ENCODE data around the gene VSNL1. TPM values are rescaled to one million over a fixed set of nuclear protein-coding genes. Genes with fewer than 3 reads are reported as not detected.

VSNL1 gene
- polyA plus RNA-seq, 3 donors from 2014 or later: not detected

DNA sequence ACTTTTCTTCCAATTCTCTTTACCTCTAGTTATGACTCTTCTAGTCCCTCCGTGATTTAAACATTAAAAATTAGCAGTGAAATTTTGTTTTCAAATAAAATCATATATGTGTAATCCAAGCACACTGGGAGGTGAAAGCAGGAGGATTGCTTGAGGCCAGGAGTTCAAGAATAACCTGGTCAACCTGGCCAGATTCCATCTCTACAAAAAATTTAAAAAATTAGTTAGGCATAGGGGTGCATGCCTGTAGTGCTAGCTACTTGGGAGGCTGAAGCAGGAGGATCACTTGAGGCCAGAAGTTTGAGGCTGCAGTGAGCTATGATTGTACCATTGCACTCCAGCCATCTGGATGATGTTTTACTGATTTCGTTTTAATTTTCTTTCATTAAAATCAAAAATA lies 7.0 kb upstream of the VSNL1 start:
- H3K27me3 Mint-ChIP-seq (ENCODE audit: low read depth in 3 of 3): peaks cover 2 to 12% (median 10%) of the 10 kb centered on the region in 3 donors
- DNase-seq: no peak
- peaks cover 0 to 3% (median 0%) of the 10 kb centered on the region in 3 donors for H3K36me3 Mint-ChIP-seq
- no peak overlapping the region for H3K27ac Mint-ChIP-seq
- peaks cover 0 to 28% (median 5%) of the 10 kb centered on the region in 6 donors for H3K9me3 Mint-ChIP-seq
- no peak overlapping the region for H3K4me3 Mint-ChIP-seq
- H3K4me1 Mint-ChIP-seq: no peaks in the 10 kb centered on the region

DNA sequence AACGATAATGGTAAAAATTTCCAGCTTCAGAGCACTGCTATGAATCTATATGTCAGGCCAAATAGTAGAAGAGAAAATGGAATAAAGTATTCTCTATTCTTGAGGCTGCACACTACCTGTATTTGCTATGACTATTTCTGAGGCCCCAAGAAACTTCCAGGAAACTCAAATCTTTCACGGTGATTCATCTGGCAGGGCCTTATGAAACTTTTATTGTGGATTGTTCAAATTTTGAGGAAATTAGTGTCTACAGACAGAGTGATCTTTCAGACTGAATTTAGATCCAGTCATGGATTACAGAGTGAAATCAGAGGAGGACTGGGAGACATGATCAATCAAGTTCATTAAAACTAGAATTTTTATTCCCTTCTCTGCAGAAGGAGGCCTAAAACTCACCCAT lies 4.1 kb upstream of the VSNL1 start:
- DNase-seq: no peak
- Mint-ChIP-seq H3K27ac (no peak overlapping the region), H3K36me3 (peaks cover 0 to 3% (median 0%) of the 10 kb centered on the region in 3 donors), H3K27me3 (ENCODE audit: low read depth in 3 of 3) (peaks cover 9 to 16% (median 13%) of the 10 kb centered on the region in 3 donors), H3K4me1 (no peaks in the 10 kb centered on the region), H3K4me3 (no peak overlapping the region), H3K9me3 (peaks cover 0 to 29% (median 13%) of the 10 kb centered on the region in 6 donors)

DNA sequence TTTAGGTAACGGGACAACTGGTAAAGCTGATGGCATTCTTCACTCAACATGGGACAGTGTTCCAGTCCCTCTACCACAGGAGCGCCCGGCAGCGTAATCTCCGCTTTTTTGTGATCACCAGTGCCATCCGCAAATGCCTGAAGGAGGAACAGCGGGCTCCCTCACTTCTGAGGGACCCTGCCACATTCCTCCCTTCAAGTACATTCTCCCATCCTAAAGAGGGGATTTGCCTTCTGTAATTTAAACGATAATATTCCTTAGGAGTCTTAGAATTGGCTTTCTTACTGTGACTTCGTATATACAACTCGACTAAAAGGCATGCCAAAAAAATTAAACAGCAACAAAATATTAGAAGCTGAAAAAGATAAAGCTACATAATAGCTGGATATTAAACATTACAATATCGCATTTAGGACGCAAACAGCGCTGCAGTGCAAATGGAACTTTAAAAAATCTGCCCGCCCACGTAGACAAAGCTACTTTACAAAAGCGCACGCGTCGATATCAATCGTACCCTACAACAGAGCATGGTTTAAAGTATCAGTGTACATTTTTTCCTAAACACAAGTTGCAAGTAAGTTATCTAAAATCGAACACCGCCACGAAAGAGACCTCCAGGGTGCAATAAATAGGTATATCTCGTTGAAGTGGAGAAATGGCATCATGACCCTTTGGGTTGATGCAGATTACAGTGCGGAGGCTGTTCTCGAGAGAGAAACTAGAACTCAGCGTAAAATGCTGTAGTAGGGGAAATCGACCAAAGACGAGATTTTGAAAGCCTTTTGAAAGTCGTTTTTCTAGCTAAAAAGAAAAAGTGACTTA lies 2.3 kb upstream of the VSNL1 start:
- no peak overlapping the region for H3K4me3 Mint-ChIP-seq
- peaks cover 10 to 16% (median 11%) of the 10 kb centered on the region in 3 donors for H3K27me3 Mint-ChIP-seq (ENCODE audit: low read depth in 3 of 3)
- H3K9me3 Mint-ChIP-seq: peaks cover 3 to 32% (median 17%) of the 10 kb centered on the region in 6 donors

DNA sequence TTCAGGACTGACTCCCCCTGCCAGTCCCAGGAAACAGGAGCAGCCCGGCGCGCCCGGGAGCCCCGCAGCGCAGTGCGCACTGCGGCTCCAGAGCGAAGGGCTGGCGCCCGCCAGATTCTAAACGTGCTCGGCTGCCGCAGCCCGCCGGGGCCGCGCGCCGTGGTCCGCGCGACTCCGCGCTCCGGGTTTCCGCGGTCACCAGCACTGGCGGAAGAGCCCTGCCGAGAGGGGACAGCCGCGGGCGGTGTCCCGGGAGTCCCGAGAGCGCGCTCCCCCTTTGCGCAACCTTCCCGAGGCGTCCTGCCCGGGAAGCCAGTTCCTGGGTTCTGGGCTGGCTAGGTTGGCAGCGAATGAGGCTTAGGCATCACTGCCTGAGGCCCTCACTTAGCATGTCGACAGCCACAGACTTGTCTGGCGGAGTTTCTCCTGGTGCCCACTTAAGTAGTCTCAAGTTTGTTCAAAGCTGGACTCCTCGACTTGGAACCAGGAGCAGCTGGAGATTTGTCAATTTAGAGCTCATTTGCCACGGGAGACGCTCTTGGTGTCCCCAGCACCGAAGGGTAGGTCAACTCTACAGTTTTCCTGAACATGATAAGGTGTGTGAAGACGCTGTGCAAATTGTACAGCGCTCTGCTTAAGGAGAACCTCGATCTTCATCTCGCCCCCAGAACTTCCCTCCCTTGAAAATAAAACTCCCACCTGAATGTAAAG lies 1.5 kb upstream of the VSNL1 start:
- no peak overlapping the region for H3K4me3 Mint-ChIP-seq
- no peaks in the 10 kb centered on the region for H3K4me1 Mint-ChIP-seq
- peaks cover 11 to 16% (median 11%) of the 10 kb centered on the region in 3 donors for H3K27me3 Mint-ChIP-seq (ENCODE audit: low read depth in 3 of 3)
- peaks cover 3 to 32% (median 18%) of the 10 kb centered on the region in 6 donors for H3K9me3 Mint-ChIP-seq
- H3K27ac Mint-ChIP-seq: no peak overlapping the region
- no peak for DNase-seq
- peaks cover 0 to 3% (median 0%) of the 10 kb centered on the region in 3 donors for H3K36me3 Mint-ChIP-seq

More for the DNA sequence above, 2.3 kb upstream of the VSNL1 start:
- H3K4me1 Mint-ChIP-seq: no peaks in the 10 kb centered on the region
- H3K27ac Mint-ChIP-seq: no peak overlapping the region
- peaks cover 0 to 3% (median 0%) of the 10 kb centered on the region in 3 donors for H3K36me3 Mint-ChIP-seq
- DNase-seq: no peak

DNA sequence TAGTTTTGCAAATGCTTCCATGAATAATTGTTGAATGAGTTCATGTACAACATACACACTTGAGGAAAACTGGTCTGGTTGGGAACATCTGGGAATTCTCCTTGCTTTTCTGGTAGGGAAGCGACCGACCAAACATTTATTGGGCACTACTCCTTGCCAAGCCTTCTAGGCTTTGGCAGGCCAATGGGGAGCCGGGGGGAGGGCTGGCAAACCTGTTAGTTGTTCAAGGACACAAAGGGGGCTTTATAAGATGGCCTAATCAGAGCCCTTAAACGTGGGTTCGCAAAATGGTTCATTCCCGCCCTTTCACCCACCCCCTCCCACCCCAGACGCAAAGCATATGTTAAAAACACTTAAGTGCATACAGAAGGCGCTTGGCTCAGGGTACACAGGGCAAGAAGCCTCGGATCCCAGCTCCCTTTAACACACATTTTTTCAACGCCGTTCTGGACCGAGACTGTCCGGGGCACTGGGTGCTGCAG lies 844 bp upstream of the VSNL1 start:
- H3K4me3 Mint-ChIP-seq: no peak overlapping the region
- H3K9me3 Mint-ChIP-seq: peaks cover 3 to 32% (median 18%) of the 10 kb centered on the region in 6 donors
- H3K27ac Mint-ChIP-seq: no peak overlapping the region
- peaks cover 0 to 3% (median 0%) of the 10 kb centered on the region in 3 donors for H3K36me3 Mint-ChIP-seq
- DNase-seq: no peak
- H3K4me1 Mint-ChIP-seq: no peaks in the 10 kb centered on the region
- H3K27me3 Mint-ChIP-seq (ENCODE audit: low read depth in 3 of 3): peaks cover 11 to 16% (median 11%) of the 10 kb centered on the region in 3 donors

DNA sequence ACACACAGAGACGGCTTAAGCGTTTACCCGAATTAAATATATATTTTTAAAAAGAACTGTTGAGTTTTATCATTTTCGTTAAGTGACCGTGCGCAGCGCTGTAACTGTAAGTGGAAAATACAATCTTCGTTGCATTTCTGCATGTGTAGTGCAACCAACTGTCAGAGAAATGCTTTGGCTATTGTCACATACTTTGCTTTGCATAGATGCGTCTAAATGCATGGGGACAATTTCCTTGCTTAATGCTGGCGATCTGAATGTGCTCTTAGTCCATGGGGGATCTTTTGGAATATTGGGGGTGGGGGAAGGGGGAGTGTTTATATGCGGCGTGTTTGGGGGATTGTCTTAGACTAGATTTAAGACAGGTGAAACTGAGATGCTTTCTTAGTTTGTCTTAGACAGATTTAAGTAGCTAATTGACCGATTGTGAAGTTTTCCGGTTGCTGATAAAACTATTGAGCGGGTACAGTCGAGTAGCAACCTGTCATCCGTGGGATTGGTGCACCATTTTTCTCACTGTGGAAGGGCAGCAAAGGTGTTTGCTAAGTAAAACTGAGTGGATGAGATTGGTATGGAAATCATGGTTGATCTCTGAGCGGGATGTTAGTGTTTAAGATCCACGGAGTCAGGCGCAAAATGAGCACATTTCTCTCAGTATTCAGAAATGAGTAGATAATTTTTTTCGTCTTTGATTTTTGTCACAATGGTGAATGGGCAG lies 476 bp downstream of the VSNL1 start:
- Mint-ChIP-seq H3K9me3 (peaks cover 3 to 24% (median 18%) of the 10 kb centered on the region in 6 donors), H3K27me3 (ENCODE audit: low read depth in 3 of 3) (peaks cover 11 to 16% (median 11%) of the 10 kb centered on the region in 3 donors), H3K27ac (no peak overlapping the region), H3K4me1 (no peaks in the 10 kb centered on the region), H3K36me3 (peaks cover 0 to 3% (median 0%) of the 10 kb centered on the region in 3 donors), H3K4me3 (no peak overlapping the region)
- DNase-seq: no peak

DNA sequence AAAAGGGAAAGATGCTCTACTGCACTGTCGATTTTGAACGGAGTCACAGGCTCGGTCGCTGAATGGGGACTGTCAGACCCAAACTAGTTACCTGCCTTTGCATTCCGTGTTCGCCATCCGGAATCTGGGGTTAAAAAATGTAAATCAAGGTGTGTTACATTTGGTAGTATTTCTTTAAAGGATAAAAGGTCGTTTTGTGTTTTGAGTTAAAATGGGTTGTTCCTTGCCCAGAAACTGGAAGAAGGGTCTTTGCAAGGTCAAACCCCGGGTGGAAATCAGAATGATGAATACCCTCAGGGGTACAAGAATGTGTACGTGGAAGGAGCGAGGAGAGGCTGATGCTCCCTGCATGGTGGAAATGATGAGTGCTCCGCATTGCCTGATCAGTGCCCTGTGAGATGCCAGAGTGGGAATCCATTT lies 1.0 kb downstream of the VSNL1 start:
- H3K4me1 Mint-ChIP-seq: no peaks in the 10 kb centered on the region
- H3K9me3 Mint-ChIP-seq: peaks cover 3 to 22% (median 17%) of the 10 kb centered on the region in 6 donors
- peaks cover 0 to 3% (median 0%) of the 10 kb centered on the region in 3 donors for H3K36me3 Mint-ChIP-seq
- no peak overlapping the region for H3K27ac Mint-ChIP-seq
- H3K27me3 Mint-ChIP-seq (ENCODE audit: low read depth in 3 of 3): peaks cover 9 to 16% (median 11%) of the 10 kb centered on the region in 3 donors
- DNase-seq: no peak
- no peak overlapping the region for H3K4me3 Mint-ChIP-seq

DNA sequence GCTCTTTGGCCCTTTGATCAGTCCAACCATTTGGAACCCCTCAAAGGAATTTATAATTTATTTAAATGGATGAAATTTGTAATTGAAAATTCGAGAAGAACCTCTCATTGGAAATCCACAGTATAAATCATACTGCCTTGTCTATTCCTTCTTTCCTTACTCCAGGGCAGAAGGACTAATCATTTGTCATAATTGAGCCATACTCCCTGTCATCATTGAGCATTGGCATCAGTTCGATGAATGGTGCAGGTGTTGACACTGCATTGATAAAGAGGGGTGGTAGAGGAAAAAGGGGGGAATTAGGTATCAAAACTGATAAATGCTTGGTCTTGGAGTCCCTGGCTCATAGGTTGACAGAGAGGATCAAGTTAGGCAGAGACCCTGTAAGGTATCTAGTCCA lies 2.0 kb downstream of the VSNL1 start:
- Mint-ChIP-seq H3K9me3 (peaks cover 3 to 22% (median 15%) of the 10 kb centered on the region in 6 donors), H3K4me1 (no peaks in the 10 kb centered on the region), H3K36me3 (peaks cover 0 to 1% (median 0%) of the 10 kb centered on the region in 3 donors), H3K4me3 (no peak overlapping the region), H3K27me3 (ENCODE audit: low read depth in 3 of 3) (peaks cover 9 to 15% (median 11%) of the 10 kb centered on the region in 3 donors), H3K27ac (no peak overlapping the region)
- no peak for DNase-seq

DNA sequence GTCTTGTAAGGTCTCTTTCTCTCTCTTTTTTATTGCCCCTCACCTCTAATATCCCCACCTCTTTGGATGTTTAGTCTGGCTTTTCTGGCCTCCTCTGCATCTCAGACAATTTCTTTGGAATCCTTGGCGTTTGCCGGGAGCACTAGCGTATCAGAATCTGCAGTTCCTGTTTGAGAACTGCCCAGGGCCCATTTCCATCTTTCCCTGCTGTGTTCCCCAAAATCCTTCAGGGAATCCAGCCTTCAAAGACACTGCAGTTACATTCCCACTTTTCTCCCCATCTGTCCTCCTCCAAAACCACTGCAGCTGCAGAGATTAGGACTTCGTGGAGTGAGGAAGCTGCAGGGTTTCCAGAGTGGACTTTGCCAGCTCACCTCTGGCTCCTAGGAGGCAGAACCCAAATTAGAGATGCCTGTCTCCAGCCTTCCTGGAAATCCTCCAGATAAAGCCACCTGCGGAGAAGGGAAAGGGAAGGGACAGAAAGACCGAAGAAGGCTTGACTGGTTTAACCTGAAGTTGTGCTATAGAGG lies 2.7 kb downstream of the VSNL1 start:
- Mint-ChIP-seq H3K36me3 (no peaks in the 10 kb centered on the region), H3K4me1 (no peaks in the 10 kb centered on the region), H3K27me3 (ENCODE audit: low read depth in 3 of 3) (peaks cover 4 to 12% (median 10%) of the 10 kb centered on the region in 3 donors), H3K4me3 (no peak overlapping the region), H3K9me3 (peaks cover 3 to 21% (median 11%) of the 10 kb centered on the region in 6 donors), H3K27ac (no peak overlapping the region)
- no peak for DNase-seq

DNA sequence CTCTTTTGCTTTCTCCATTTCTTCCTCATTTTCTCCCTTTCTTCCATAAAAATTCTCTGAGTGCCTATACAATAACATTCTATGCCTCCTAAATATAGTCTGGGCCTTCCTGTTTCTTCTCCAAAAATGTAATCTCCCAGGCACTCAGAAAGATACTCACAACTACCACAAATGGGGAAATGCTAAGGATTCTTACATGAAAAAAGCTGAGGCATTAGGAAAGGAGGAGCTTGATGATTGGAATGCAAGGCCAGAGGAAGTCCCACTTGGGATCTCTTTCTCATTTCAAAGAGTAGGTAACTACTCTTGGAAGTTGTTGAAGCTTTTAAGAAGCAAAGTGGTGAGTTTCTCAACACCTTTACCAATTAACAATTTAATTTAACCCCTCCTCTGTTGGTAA lies 3.4 kb downstream of the VSNL1 start:
- H3K9me3 Mint-ChIP-seq: peaks cover 3 to 19% (median 8%) of the 10 kb centered on the region in 6 donors
- no peaks in the 10 kb centered on the region for H3K36me3 Mint-ChIP-seq
- H3K27me3 Mint-ChIP-seq (ENCODE audit: low read depth in 3 of 3): peaks cover 0 to 12% (median 6%) of the 10 kb centered on the region in 3 donors
- H3K4me1 Mint-ChIP-seq: no peaks in the 10 kb centered on the region
- no peak overlapping the region for H3K4me3 Mint-ChIP-seq
- H3K27ac Mint-ChIP-seq: no peak overlapping the region
- no peak for DNase-seq

DNA sequence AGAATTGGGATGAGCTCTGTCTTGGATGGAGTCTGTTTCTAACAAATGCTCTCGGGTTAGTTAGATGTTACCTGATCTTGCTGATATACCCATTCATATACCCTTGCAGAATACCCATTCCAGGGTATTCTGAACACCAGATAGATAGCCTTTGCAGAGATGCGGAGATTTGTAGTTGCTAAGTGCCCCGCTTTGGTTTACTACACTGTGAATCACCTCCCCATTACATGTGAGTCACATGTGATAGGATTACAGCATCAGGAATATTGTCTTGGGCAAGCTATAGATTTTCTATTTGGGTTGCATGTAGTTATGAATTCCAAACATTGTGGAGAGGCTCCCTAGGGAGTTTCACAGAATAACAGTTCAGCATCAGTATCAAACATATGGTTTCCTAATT lies 3.8 kb downstream of the VSNL1 start:
- H3K9me3 Mint-ChIP-seq: peaks cover 5 to 16% (median 8%) of the 10 kb centered on the region in 6 donors
- H3K4me3 Mint-ChIP-seq: no peak overlapping the region
- H3K27ac Mint-ChIP-seq: no peak overlapping the region
- H3K36me3 Mint-ChIP-seq: no peaks in the 10 kb centered on the region
- H3K27me3 Mint-ChIP-seq (ENCODE audit: low read depth in 3 of 3): peaks cover 0 to 11% (median 6%) of the 10 kb centered on the region in 3 donors
- no peak for DNase-seq
- H3K4me1 Mint-ChIP-seq: no peaks in the 10 kb centered on the region

DNA sequence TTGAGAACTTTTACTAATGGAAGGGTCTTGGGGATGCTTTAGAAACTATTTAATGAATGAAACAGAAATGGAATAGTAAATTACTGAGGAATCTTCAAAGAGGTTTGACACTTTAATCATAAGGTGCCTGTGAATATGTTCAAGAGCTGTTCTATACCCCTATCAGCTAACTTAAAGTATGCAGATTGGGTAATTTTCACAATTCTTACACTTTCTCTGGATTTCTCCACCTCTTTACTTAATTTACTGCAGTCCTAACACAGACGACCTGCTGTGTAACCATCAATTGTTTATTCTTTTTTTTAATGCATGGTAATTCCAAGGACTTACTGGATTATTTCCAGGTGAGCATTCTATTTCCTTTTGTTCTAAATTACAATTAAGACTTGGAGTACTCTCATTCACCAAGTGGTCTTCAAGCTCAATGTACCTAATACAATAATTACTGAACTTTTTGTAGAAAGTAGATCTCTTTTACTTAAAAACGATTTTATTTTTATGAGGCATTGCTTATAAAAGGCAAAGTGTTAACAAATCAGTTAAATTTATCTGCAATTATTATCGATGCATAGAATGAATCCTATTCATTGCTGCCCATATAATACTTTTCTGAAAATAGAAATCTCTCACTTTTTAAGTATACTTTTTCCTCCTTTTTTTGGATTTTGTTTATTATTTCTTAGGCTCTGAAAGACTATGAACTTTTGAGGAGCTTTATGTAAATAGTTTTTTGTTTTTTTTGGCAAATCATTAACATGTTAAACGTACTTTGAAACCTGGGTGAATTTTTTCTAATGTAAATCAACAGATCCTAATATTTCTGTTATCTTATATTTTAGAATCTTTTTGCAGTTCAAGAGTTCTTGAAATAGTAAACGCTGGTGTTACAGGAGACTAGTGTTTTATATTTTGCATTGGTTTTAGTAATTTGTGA lies 5.5 kb downstream of the VSNL1 start:
- DNase-seq: no peak
- Mint-ChIP-seq H3K4me1 (no peaks in the 10 kb centered on the region), H3K9me3 (peaks cover 5 to 13% (median 8%) of the 10 kb centered on the region in 6 donors), H3K27ac (no peak overlapping the region), H3K4me3 (no peak overlapping the region), H3K36me3 (no peaks in the 10 kb centered on the region), H3K27me3 (ENCODE audit: low read depth in 3 of 3) (peaks cover 0 to 10% (median 4%) of the 10 kb centered on the region in 3 donors)

Measured in immature natural killer cell (primary cell).